ENCODE measurements around the gene WIZ.
A peak's percentile ranks its signal among the peaks of the same experiment; 100 is the strongest.

DNA sequence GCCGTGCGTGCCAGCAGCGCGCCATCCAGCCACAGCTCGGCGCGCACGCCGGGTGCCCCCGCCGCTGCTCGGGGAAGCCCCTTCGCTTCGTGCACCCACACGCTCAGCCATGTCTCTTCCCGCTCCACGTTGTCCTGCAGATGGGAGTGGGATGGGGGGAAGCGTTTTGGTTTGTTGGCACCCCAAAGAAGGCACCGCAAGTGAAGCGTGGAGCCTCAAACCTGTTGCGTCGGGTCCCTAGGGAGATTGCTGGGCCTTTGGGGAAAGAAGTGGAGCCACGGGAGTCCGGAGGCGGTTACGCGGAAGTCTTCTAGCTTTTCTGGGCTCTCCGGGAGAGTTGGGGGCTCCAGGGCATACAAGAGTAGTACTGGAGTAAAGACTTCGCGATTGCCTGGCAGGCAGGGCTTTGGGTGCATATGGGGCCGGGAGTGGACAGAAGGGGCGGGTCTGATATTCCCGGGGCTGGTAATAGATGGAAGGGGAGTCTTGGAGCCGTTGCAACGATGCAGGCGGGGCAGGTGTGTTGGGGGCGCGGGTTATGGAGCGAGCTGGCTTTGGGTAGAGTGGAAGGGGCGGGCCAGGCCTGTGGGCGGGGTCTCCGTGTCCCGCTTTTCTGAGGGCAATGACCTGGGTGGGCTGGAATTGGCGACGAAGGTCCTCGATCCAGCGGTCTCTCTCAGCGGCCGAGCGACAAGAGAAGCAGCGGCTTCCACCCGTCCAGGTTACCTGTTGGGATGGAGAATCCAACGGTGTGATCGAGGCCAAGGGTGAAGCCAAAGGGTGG, 8.1 kb upstream of the WIZ start:
- TF ChIP-seq CTCF (IDR thresholded peaks at IDR 0.05 in 8 of 11, conservative IDR thresholded peaks at IDR 0.05 in 3 of 11): no peak
- peak in 1 of 3 donors; percentile 32 for TF ChIP-seq POLR2AphosphoS5 (IDR thresholded peaks at IDR 0.05)

All from spleen (tissue), 7 donors.